ENCODE results near the gene EIF4G3.

DNA sequence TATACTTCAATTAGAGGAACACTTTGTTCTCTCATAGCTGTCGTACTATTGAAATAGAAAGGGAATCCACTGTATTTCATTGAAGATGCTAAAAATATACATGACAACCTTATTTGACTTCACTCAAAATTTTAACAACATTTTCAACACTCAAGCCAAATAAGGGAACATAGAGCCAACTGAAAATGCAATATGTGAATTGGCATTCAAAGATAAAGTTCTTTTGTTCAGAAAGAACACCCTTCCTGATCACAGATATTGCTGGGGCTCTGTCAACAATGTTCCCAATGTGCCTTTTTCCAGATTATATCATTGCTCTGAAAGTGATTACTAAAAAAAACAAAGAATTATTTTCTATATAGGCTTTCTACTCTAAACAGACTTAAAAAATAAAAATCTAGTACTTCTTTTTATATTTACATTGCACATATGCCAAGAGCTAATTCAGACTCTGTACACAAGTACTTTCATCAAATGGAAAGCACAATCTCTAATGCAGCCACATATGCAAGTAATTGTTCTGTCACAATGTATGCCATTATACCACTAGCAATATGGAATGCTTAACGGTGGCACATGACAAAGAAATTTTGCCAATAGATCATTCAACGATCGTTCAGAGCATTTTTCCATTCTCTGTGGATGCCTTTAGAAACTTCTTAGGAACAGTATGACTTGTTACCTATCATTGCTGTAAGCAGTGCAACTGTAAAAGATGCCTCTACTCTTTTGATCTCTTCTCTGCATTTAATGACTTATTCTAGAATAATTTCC lies 171.0 kb downstream of the EIF4G3 start:
- TF ChIP-seq TCF4 (CRISPR knock-in tag; IDR thresholded peaks at IDR 0.05; ENCODE audit: borderline replicate concordance) = no peak
- TF ChIP-seq ARNTL (CRISPR knock-in tag; IDR thresholded peaks at IDR 0.05; ENCODE audit: borderline replicate concordance, low read depth) = no peak
- TF ChIP-seq, protein P1, sequence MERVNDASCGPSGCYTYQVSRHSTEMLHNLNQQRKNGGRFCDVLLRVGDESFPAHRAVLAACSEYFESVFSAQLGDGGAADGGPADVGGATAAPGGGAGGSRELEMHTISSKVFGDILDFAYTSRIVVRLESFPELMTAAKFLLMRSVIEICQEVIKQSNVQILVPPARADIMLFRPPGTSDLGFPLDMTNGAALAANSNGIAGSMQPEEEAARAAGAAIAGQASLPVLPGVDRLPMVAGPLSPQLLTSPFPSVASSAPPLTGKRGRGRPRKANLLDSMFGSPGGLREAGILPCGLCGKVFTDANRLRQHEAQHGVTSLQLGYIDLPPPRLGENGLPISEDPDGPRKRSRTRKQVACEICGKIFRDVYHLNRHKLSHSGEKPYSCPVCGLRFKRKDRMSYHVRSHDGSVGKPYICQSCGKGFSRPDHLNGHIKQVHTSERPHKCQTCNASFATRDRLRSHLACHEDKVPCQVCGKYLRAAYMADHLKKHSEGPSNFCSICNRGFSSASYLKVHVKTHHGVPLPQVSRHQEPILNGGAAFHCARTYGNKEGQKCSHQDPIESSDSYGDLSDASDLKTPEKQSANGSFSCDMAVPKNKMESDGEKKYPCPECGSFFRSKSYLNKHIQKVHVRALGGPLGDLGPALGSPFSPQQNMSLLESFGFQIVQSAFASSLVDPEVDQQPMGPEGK (CRISPR knock-in tag; IDR thresholded peaks at IDR 0.05; ENCODE audit: borderline replicate concordance) = no peak
- no peak for TF ChIP-seq ZFP30 (CRISPR knock-in tag; IDR thresholded peaks at IDR 0.05)
- TF ChIP-seq ZNF70 (CRISPR knock-in tag; IDR thresholded peaks at IDR 0.05) = no peak
- TF ChIP-seq, protein P2, sequence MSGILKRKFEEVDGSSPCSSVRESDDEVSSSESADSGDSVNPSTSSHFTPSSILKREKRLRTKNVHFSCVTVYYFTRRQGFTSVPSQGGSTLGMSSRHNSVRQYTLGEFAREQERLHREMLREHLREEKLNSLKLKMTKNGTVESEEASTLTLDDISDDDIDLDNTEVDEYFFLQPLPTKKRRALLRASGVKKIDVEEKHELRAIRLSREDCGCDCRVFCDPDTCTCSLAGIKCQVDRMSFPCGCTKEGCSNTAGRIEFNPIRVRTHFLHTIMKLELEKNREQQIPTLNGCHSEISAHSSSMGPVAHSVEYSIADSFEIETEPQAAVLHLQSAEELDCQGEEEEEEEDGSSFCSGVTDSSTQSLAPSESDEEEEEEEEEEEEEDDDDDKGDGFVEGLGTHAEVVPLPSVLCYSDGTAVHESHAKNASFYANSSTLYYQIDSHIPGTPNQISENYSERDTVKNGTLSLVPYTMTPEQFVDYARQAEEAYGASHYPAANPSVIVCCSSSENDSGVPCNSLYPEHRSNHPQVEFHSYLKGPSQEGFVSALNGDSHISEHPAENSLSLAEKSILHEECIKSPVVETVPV (CRISPR knock-in tag; IDR thresholded peaks at IDR 0.05) = no peak
- no peak for TF ChIP-seq BACH2 (CRISPR knock-in tag; IDR thresholded peaks at IDR 0.05; ENCODE audit: borderline replicate concordance)
- no peak for TF ChIP-seq ZC3H10 (CRISPR knock-in tag; IDR thresholded peaks at IDR 0.05)
- TF ChIP-seq ISL1 (CRISPR knock-in tag; IDR thresholded peaks at IDR 0.05) = no peak
- no peak for TF ChIP-seq ZNF8 (CRISPR knock-in tag; IDR thresholded peaks at IDR 0.05)
- TF ChIP-seq, protein P3, sequence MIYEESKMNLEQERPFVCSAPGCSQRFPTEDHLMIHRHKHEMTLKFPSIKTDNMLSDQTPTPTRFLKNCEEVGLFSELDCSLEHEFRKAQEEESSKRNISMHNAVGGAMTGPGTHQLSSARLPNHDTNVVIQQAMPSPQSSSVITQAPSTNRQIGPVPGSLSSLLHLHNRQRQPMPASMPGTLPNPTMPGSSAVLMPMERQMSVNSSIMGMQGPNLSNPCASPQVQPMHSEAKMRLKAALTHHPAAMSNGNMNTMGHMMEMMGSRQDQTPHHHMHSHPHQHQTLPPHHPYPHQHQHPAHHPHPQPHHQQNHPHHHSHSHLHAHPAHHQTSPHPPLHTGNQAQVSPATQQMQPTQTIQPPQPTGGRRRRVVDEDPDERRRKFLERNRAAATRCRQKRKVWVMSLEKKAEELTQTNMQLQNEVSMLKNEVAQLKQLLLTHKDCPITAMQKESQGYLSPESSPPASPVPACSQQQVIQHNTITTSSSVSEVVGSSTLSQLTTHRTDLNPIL (CRISPR knock-in tag; IDR thresholded peaks at IDR 0.05; ENCODE audit: low read depth) = no peak
